NCI-H2029 (cell line): Measurements from ENCODE around the gene EMX1.

Source experiments
- DNase-seq: peaks from one replicate; lab custom pipeline; 2025; lab: John Stamatoyannopoulos, UW

The EMX1 gene

DNA sequence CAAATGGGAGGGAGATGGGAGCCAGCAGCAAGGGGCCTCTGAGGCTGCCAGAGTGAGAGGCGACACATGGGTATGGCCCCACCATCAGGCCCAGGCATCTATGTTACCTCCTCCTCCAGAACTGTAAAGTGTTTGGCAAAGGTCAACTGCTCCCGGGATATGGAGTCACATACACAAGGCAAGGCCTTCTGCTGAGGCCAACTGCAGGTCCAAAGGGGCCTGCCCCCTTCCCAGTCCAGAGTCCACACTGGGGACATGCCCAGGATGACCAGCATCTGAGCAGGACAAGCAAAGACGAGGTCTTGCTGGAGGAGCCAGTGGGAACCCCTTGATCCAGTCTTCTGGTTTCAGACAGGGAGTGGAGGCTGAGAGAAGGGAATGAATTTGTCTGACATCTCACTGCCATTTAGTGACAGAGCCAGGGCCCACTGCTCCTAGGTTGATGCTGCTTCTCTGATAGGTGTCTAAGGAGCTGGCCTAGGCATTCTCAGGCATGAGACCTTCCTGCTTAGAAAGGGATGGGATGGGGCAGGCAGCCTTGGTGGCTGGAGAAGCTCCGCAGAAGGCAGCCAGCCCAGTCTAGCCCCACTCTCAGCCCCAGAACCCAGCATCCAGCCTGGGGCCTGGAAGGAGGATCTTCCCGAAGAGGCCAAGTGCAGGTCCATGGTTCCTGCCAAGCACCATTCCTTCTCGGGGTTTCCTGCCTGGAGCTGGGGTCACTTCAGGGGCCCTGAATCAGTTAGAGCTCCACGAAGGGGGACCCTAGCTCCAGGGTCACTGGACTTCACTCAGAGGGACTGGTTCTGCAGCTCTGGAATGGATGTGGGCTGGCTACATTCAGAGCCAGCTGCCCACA, 26.4 kb downstream of the EMX1 start:
- no peak for DNase-seq

DNA sequence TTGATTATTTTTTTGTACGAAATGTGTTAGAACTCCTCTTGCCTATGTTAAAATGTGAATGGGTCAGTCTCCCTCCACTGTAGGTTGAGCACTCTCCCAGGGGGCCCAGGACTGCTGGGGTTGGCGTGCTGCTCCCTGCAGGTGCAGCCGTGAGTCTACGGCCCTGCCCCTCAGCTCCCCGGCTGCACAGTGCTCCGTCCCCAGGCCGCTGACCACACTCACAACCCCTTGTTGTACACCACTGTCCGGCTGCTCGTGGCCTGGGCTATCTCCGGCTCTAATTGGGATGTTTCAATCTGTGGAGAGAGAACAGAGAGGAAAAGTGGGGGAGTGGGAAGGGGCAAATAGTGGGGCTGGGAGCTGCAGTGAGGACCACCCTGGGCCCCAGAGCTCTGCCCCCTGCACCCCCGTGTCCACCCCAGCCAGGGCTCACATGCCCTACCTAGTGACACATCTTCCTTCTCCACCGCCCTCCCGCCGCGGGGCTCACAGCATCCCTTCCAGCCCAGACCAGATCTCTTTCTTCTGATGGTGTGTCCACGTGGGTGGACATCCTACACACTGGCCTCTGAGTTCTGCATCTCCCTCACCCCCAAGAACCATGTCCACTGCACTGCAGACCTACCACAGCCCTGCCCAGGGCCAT, 27.6 kb downstream of the EMX1 start:
- DNase-seq = no peak

DNA sequence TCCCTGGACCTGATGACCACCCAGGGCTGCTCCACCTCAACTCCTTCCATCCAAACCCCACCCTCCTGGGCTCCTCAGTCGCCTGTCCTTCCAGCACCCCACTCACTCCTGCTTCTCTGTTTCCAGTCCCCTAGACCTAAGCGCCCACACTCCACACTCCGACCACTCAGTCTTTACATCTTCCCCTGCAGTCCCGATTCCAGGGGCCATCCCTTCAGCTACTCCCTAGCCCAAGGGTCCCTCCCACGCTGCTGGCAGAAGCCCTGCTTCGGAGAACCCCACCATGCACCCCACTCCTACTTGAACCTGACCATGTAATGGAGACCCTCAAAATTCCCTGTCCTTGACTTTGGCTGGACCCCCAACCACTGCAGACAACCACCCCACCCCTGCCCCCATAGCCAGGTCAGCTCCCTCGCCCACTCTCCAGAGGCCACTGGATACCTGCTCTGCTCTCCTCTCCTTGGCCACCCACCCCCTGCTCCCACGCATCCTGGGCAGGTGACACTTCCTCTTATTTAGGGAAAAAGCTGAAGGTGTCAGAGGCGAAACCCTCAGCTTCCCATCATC, 28.2 kb downstream of the EMX1 start:
- DNase-seq = no peak

- DNase-seq = no peak
Measured at GRCh38 chr2:72946466-72946865, 29.1 kb downstream of the EMX1 start.

DNA sequence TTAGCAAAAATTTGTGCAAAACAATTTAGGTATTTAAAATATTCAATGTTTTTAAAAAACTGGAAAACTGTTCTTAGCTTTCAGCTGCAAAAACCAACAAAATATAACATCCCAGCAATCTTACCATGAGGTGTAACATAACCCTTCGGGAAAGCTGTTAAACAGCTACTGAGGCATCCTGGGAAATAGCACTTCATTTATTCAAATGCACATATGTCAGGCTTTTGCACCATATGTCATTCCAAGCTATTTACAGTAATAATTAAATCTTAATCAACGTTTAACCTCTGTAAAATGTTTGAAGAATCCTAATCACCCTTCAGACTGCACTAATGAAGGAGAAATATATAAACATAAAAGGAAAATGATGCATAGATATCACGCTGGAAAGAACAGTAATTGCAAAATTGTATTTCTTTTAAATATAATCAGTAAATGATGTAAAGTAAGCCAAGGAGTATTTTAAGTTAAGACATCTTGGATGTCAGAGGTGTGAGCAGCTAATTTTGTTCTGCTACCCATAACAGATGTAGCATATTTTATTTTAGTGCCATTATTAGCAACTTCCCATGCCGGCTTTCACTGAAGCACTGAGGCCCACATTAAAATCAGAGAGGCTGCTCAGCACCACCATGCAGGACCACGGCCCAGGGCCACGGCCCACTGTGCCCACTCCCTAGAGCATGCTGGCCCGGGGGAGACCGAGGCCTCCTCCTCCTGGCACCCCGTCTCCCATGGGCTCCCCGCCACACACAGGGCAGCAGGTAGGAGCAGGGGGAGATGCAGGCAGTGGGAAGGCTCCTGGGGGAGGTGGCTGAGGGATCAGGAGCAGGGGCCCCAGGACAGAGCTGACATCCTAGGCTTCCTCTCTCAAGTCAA, 30.9 kb downstream of the EMX1 start:
- no peak for DNase-seq

- DNase-seq = no peak
Measured at GRCh38 chr2:72949045-72949444, 31.7 kb downstream of the EMX1 start.

- DNase-seq = no peak
Measured at GRCh38 chr2:72949642-72950041, 32.3 kb downstream of the EMX1 start.

- no peak for DNase-seq
Measured at GRCh38 chr2:72950558-72951255, 33.4 kb downstream of the EMX1 start.

- DNase-seq = no peak
Measured at GRCh38 chr2:72951303-72952095, 34.2 kb downstream of the EMX1 start.

DNA sequence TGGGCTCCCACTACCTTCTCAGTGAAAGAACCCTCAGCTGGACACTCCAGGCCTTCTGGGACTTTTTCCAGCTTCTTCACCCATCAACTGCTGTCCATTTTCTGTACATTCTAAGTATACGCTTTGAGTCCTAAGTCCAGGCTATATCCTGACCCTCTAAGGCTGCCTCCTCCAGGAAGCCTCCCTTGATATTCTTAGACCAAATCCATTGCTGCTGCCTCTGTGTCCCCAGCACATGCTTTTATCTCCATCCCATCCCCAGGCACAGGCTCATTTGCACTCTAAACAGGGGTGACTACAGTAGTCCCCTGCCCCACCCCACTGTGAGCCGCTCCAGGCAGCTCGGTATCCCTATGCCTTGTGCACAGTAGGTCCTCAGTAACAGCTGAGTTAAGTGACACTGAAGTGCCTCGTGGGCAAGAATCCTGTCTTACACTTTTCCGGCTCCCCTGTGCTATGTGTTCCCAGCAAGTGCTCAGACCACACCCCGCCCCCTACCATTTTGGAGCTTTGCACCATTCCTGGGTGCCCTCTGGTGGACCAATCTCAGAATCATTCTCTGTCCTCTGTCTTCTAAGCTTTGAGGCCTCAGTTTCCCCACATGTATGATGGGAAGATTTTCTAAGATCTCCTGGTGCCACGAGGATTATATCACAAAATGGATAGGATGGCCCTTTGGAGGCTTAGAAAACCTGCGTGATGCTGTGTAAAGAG, 34.9 kb downstream of the EMX1 start:
- DNase-seq = no peak

- no peak for DNase-seq
Measured at GRCh38 chr2:72952961-72953360, 35.6 kb downstream of the EMX1 start.

DNA sequence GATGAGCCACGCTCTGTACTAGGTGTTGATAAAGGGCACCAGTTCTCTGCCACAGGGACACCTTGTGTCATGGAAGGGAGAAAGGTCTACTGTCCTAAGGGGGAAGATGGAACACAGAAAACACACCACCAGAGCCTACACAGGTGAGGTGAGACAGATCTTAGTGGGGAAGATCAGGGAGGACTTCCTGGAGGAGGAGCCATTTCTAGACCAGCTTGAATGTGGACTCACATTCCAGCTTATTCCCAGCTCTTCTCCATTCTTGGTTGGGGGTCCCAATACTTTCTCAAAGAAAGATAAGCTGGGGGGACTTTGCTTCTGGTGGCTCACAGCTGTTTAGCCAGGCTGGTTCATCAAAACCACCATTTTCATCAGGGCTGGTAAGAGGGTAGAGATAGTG, 36.2 kb downstream of the EMX1 start:
- no peak for DNase-seq

DNA sequence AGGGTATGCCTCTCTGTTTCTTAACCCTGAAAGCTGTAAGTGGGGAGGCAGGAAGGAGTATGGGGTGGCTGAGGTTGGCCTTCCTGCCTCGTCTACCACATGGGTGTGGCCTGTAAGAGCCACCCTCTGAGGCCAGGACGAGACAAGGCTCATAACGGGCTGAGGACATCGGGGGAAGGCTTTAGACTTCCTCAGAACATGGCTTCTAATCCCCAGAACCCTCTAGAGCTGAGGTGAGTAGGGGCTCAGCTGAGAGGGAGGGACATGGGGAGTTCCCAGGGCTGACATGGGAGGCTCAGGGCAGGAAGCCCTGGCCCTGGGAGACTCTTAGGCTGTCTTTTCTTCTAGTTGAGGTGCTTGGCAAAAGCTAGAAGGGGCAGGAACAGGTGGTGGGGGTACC, 36.7 kb downstream of the EMX1 start:
- no peak for DNase-seq

DNA sequence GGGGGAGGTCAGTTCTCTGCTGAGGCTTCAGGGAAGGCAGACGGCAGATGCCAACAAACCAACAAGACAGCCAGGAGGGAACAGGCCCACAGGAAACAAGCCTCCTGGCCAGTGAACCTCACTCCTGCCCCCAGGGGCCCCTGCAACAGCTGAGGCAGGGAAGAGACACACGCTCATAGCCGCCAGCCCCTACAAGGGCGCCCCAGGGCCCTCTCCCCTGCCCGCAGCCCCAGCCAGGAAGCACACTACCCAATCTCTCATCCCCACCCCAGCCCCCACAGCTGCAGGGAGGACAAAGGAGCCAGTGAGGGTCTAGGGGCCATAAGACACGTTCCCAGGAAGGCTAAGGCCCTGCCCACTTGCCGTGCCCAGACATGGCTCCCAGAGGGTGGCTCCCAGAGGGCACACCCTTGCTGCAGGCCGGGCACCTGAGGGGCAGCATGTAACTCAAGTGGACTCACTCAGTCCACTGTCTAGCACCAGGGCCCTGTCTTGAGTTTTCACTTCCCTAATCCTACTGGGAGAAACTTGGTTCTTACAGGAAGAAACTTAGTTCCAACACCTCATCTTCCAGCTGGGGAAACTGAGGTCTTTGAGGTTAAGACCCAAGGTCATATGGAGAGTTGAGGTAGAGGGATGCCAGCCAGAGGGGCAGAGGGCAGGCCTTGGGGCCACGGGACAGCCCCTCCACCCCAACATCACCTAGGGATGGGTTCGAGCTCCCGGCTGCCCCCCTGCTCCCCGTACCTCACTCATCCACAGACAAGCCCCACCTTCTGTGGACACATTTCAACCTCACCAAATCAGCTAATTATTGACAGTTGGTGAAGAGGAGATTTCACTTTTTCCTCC, 37.3 kb downstream of the EMX1 start:
- no peak for DNase-seq

DNA sequence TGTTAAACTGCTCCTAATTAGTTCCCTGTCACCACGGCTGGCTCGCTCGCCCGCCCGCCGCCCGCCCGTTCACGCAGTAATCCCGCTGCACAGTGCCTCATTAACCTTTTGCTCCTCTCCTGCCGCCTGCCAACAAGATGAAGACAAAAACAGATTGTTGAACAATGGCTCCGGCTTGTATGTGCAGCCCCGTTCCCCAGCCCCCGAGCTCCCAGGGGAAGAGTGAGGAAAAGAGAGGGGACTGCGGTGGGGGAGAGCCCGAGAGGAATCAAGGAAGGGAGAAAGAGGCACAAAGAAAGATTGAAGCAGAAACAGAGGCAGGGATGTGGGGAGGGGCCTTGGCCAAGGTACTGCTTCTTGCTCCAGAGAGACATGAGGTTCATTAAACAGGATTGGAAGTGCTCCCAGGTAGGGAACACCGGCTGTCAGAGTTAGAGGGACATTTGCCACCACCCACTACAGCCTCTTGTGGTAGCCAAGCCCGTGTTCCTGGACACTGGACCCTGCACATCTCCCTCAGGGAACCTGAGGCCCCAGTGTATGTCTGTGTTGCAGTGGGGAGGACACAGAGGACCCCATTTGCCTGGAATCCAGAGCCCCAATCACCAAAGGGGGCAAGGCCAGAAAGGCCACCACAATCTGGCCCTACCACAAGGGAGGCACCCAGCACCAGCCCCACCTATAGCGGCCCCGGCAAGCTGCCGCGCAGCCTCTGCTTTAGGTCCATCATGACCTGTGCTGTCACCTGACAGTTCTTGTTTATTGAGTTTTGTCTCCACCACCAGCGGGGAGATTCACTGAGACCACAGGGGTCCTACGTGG, 38.1 kb downstream of the EMX1 start:
- no peak for DNase-seq

DNA sequence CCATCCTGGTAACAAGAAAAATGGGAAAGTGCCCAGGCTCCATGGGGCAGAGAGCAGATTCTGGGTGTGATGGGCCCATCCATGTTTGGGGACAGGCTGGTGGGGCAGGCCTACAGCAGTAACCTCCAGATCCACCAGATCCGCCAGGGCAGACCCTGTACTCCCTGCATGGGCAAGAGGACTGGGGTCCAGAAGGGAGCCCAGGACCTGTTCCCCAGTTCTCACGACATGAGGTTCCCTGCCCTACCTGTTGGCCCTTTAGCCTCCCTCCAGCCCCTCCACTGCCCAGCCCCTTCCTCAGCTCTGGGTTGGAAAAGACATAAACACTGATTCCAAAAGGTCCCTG, 38.7 kb downstream of the EMX1 start:
- no peak for DNase-seq

DNA sequence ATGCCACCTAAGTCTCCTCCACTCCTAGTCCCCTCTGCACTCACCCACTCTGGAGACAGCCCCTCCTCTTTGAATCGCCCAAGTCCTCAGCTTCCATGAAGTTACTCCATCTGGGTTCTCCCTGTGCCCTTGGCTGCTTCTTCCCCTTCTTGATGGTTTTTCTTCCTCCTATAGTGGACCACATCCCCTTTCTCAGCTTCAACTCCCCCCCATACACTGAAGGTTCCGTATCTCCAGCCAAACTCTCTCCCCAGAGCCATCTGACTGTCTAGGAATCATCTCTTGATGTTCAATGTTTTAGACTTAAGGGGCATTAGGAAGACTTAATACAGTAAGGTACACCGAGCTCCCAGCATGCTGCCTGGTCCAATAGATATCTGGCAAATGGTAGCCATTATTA, 39.6 kb downstream of the EMX1 start:
- no peak for DNase-seq

DNA sequence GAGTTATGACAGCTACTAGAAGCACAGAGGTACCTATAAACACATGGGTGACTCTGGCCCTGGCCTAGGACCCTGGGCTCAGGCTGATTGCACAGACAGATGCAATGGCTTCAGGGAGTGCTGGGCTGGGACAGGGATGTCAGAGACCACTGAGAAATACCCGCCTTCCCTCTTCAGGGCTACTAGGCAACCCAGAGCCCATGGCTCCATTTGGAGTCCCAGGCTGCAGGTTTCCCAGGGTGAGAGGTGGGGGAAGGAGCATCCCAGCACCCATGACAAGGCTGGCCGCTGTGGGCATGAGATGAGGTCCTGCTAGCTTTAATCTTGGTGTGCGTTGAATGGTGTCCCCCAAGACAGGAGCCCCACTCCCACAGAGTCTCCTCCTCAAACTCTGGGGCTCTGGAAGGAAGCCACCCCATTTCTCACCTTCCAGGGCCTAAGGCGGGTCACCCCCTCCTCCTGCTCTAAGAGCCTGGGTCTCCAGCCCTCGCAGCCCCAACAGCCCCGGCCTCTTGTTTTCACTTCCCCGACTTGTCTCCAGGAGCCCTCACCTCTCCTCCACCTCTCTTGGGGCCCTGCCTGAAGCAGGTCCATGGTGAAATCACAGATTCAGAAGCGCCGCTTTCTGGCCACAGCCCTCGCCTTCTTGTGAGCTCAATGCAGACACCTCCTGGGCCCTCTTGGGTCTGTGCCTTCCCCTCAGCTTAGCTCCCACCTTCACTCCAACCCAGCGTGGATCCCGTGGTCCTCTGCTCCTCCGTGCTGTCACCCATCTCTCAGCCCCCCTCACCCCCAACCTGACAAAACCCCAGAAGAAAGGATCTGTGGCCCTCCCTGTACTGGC, 41.4 kb downstream of the EMX1 start:
- DNase-seq = no peak
